ENCODE results near the gene C6orf47.

- TF ChIP-seq CTCF (IDR thresholded peaks at IDR 0.05; ENCODE audit: low read length) (no peak), EZH2 (optimal IDR thresholded peaks at IDR 0.05; ENCODE audit: low read depth, low read length) (no peak), EZH2phosphoT487 (IDR thresholded peaks at IDR 0.05; ENCODE audit: low read length) (no peak)
Observed at GRCh38 chr6:31692886-31693285, 32.3 kb upstream of the C6orf47 start.

All from MM.1S (cell line).